Caki2 (cell line): ENCODE data around the gene CD248. TPM values are rescaled to one million over a fixed set of nuclear protein-coding genes. Genes with fewer than 3 reads are reported as not detected.
"Not testable (repeated sequence)": the region's sequence is repeated elsewhere in the genome, so short reads cannot be mapped to it uniquely, and the experiment has no call there.

ENCODE experiments used
- DNase-seq: peaks from one replicate; pipeline ENCODE4 v3.0.0-alpha.2; 2015; ENCODE audit warnings: low read depth
- in situ Hi-C: cut with HindIII; loops from 2 replicates; pipeline ENCODE4 v1.10.0; 2016; ENCODE audit warnings: low sequenced_read_pairs, low pct_unique_long_range_greater_than_20kb, mixed read lengths
- total RNA-seq: library from RNA; depleted of rRNA; stranded (reverse); fragments of >200 nt; shearing (Covaris generic); gene quantifications from 2 replicates; pipeline ENCODE4 v1.2.3, GENCODE V29; 2014; ENCODE audit warnings: low replicate concordance; rRNA removed

Gene CD248
- total RNA-seq = not detected in 2 replicates

GRCh38 chr11:66316849-66317251 lies at the start of gene CD248:
Gene CD248 (minus strand): TSS chr11:66317044. CDS start chr11:66317027, 17 bp downstream.
- in situ Hi-C loops = no loop called here
- no peak for DNase-seq

- in situ Hi-C loops = no loop called here
- DNase-seq = no peak
Measured at GRCh38 chr11:66365711-66366619, 49.1 kb upstream of the CD248 start.

GRCh38 chr11:66365166-66365565 lies 48.3 kb upstream of the CD248 start:
- no peak for DNase-seq
- in situ Hi-C loops = no loop called here

- in situ Hi-C loops = no loop called here
- no peak for DNase-seq
Measured at GRCh38 chr11:66363805-66364535, 47.1 kb upstream of the CD248 start.

- DNase-seq = no peak
- in situ Hi-C loops = no loop called here
Measured at GRCh38 chr11:66363187-66363601, 46.4 kb upstream of the CD248 start.

GRCh38 chr11:66362481-66363147 lies 45.8 kb upstream of the CD248 start:
- in situ Hi-C loops = no loop called here
- DNase-seq = no peak

- DNase-seq = no peak
- in situ Hi-C loops = no loop called here
Measured at GRCh38 chr11:66361502-66361941, 44.7 kb upstream of the CD248 start.

- in situ Hi-C loops = no loop called here
- no peak for DNase-seq
Measured at GRCh38 chr11:66360406-66361073, 43.7 kb upstream of the CD248 start.

GRCh38 chr11:66359662-66360087 lies 42.8 kb upstream of the CD248 start:
- in situ Hi-C loops = no loop called here
- no peak for DNase-seq

GRCh38 chr11:66350560-66351235 lies 33.9 kb upstream of the CD248 start:
- in situ Hi-C loops, DNase-seq: not testable (repeated sequence)

GRCh38 chr11:66349084-66349386 lies 32.2 kb upstream of the CD248 start:
- DNase-seq = no peak
- in situ Hi-C loops = no loop called here

- in situ Hi-C loops = no loop called here
- DNase-seq = peak; percentile 91
Measured at GRCh38 chr11:66347425-66348276, 30.8 kb upstream of the CD248 start, which contains the start of gene B4GAT1. Gene B4GAT1 (minus strand): TSS chr11:66347629. CDS start chr11:66347545, 84 bp downstream.

GRCh38 chr11:66346476-66347424 lies 29.9 kb upstream of the CD248 start:
- in situ Hi-C loops = no loop called here
- DNase-seq = no peak

- no peak for DNase-seq
- in situ Hi-C loops = no loop called here
Measured at GRCh38 chr11:66345316-66345649, 28.4 kb upstream of the CD248 start.

- in situ Hi-C loops = no loop called here
- DNase-seq = peak; percentile 85
Measured at GRCh38 chr11:66344550-66345315, 27.9 kb upstream of the CD248 start, which contains the start of gene BRMS1. Gene BRMS1 (minus strand): TSS chr11:66345104. CDS start chr11:66342234, 2,870 bp downstream.
